HepG2 (cell line): Measurements from ENCODE around the gene ELOVL5. TPM values are rescaled to one million over a fixed set of nuclear protein-coding genes. Genes with fewer than 3 reads are reported as not detected.

Experiments used
- AGO1 ChIP-seq: fragments of 200-400 bp; formaldehyde crosslinking; IDR thresholded peaks from 2 replicates; pipeline ENCODE4 v1.6.1; 2017; ENCODE audit warnings: mild to moderate bottlenecking, low read depth, low read length, moderate library complexity; ENCODE audit not compliant: poor library complexity, severe bottlenecking
- HNF4A ChIP-seq: sonication (generic); formaldehyde crosslinking; IDR thresholded peaks from 2 replicates; pipeline ENCODE4 v1.4.0; 2020; ENCODE audit warnings: missing genetic modification reagents
- HNRNPH1 ChIP-seq: fragments of 200-400 bp; formaldehyde crosslinking; optimal IDR thresholded peaks from 2 replicates; pipeline ENCODE3; 2017; ENCODE audit warnings: mild to moderate bottlenecking, low read depth, low read length
- MXD1 ChIP-seq: sonication (generic); formaldehyde crosslinking; IDR thresholded peaks from 2 replicates; pipeline ENCODE4 v1.4.0; 2020; ENCODE audit warnings: mild to moderate bottlenecking, missing genetic modification reagents
- SPEN ChIP-seq: sonication (generic); formaldehyde crosslinking; IDR thresholded peaks from 2 replicates; pipeline ENCODE4 v1.5.1; 2020; ENCODE audit warnings: low read depth, mild to moderate bottlenecking, missing genetic modification reagents
- STAT5B ChIP-seq: sonication (generic); formaldehyde crosslinking; IDR thresholded peaks from 2 replicates; pipeline ENCODE4 v1.4.0; 2020; ENCODE audit warnings: missing genetic modification reagents
- TRIM24 ChIP-seq: sonication (generic); formaldehyde crosslinking; IDR thresholded peaks from 2 replicates; pipeline ENCODE4 v1.8.0; 2022; ENCODE audit warnings: mild to moderate bottlenecking, missing genetic modification reagents
- ZBTB40 ChIP-seq, 2 experiments: fragments of 450-650 bp in 1 of 2; sonication (generic) in 1 of 2; formaldehyde crosslinking in 1 of 2; IDR thresholded peaks; 2 replicates each; pipeline versions ENCODE4 v1.6.1 to v1.8.0; 2016 to 2022; ENCODE audit warnings: antibody characterized with exemption in 1 of 2, mild to moderate bottlenecking in 1 of 2, missing genetic modification reagents in 1 of 2
- ZFP90 ChIP-seq: sonication (generic); formaldehyde crosslinking; IDR thresholded peaks from 2 replicates; pipeline ENCODE4 v1.8.0; 2022; ENCODE audit warnings: missing genetic modification reagents, mild to moderate bottlenecking, inconsistent platforms, borderline replicate concordance
- ZHX1 ChIP-seq: sonication (generic); formaldehyde crosslinking; IDR thresholded peaks from 2 replicates; pipeline ENCODE4 v1.8.1; 2022; ENCODE audit warnings: low read depth, mild to moderate bottlenecking, missing genetic modification reagents
- ZNF432 ChIP-seq: sonication (generic); formaldehyde crosslinking; IDR thresholded peaks from 2 replicates; pipeline ENCODE4 v1.5.0; 2020; ENCODE audit warnings: missing genetic modification reagents, mild to moderate bottlenecking, borderline replicate concordance
- ZNF629 ChIP-seq: sonication (generic); formaldehyde crosslinking; conservative IDR thresholded peaks from 2 replicates; pipeline ENCODE4 v1.5.0; 2020; ENCODE audit warnings: missing genetic modification reagents
- polyA plus RNA-seq, 8 experiments: library from polyadenylated mRNA; depleted of rRNA in 3 of 8; stranded (reverse) in 7 of 8; unstranded in 1 of 8; fragments of >200 nt; fragmentation: Illumina TruSeq in 4 of 8; extraction: Trizol in 4 of 8; gene quantifications; 2 replicates each; pipeline versions ENCODE4 v1.2.1 to v1.2.3, GENCODE V29; 2011 to 2016; ENCODE audit warnings: low read depth in 4 of 8, missing spikeins in 1 of 8, mixed read lengths in 1 of 8; ENCODE audit not compliant: insufficient read depth in 1 of 8
- total RNA-seq, 5 experiments: library from RNA; depleted of rRNA; stranded (reverse); fragments of >200 nt; fragmentation: Illumina TruSeq; extraction: Trizol; gene quantifications; 2 replicates each; pipeline ENCODE4 v1.2.3, GENCODE V29; 2016; ENCODE audit warnings: low read depth in 1 of 5

ELOVL5 gene
- total and polyA plus RNA-seq, 2 of the 13 experiments (the other 11 are each of a cell fraction or from before 2014, with no cell fraction given) = 50.1 to 72.4 TPM

- TF ChIP-seq MXD1 (CRISPR knock-in tag) (0 out of 2 replicates have a peak, but pooled peaks have one; percentile 22), HNRNPH1 (no peak), AGO1 (no peak), HNF4A (CRISPR knock-in tag) (peak; percentile 76), ZNF432 (CRISPR knock-in tag) (no peak), SPEN (peak; percentile 92), STAT5B (CRISPR knock-in tag) (peak; percentile 88; the same call in 1 of the 2 replicates), TRIM24 (no peak), ZFP90 (CRISPR knock-in tag) (peak; percentile 41; the same call in 1 of the 2 replicates), ZBTB40 (IDR thresholded peaks at IDR 0.05) (no peak), ZBTB40 (CRISPR knock-in tag; IDR thresholded peaks at IDR 0.05) (no peak; the same call in 1 of the 2 replicates), ZHX1 (CRISPR knock-in tag) (peak; percentile 79; the same call in 1 of the 2 replicates), ZNF629 (CRISPR knock-in tag) (no peak)
Observed at GRCh38 chr6:53359095-53359842, 10.5 kb upstream of the ELOVL5 start (continued).
